Activated naive CD8-positive, alpha-beta T cell treated with anti-CD3 and anti-CD28 coated beads for 36 hours (primary cell): ENCODE measurements around the gene SLC6A18. TPM values are rescaled to one million over a fixed set of nuclear protein-coding genes. Genes with fewer than 3 reads are reported as not detected.
A peak's percentile ranks its signal among the peaks of the same experiment; 100 is the strongest.
"Not testable (repeated sequence)": the region's sequence is repeated elsewhere in the genome, so short reads cannot be mapped to it uniquely, and the experiment has no call there.

ENCODE experiments used
- DNase-seq: peaks from one replicate; pipeline ENCODE4 v3.0.0; 2021
- H3K27ac Mint-ChIP-seq: one replicate; pipeline ENCODE4 v1.8.0; 2022; ENCODE audit warnings: mild to moderate bottlenecking, moderate library complexity, mixed read lengths
- H3K27me3 Mint-ChIP-seq: one replicate; pipeline ENCODE4 v1.8.0; 2022; ENCODE audit warnings: mild to moderate bottlenecking, mixed read lengths
- H3K36me3 Mint-ChIP-seq: one replicate; pipeline ENCODE4 v1.8.0; 2021; ENCODE audit warnings: mild to moderate bottlenecking, mixed read lengths
- H3K4me1 Mint-ChIP-seq: one replicate; pipeline ENCODE4 v1.8.0; 2021; ENCODE audit warnings: mixed read lengths
- H3K4me3 Mint-ChIP-seq: one replicate; pipeline ENCODE4 v1.8.0; 2022; ENCODE audit warnings: mild to moderate bottlenecking, moderate library complexity, mixed read lengths
- H3K9me3 Mint-ChIP-seq: one replicate; pipeline ENCODE4 v1.8.0; 2022; ENCODE audit warnings: mixed read lengths
- total RNA-seq, 2 experiments: library from RNA; stranded (reverse); gene quantifications; one replicate each; pipeline ENCODE4 v1.2.3, GENCODE V29; 2021

Gene SLC6A18
- total RNA-seq, 2 experiments from 2014 or later: not detected

- H3K4me3 Mint-ChIP-seq: no peak overlapping the region
- peaks cover 6% of the 10 kb centered on the region for H3K4me1 Mint-ChIP-seq
- H3K27ac Mint-ChIP-seq: no peak overlapping the region
- H3K36me3 Mint-ChIP-seq: peaks cover 8% of the 10 kb centered on the region
- H3K27me3 Mint-ChIP-seq: no peaks in the 10 kb centered on the region
- H3K9me3 Mint-ChIP-seq: no peaks in the 10 kb centered on the region
- DNase-seq: no peak
These were observed 31.6 kb downstream of the SLC6A18 start for GRCh38 chr5:1256776-1257175.

- H3K36me3 Mint-ChIP-seq: peaks cover 13% of the 10 kb centered on the region
- DNase-seq: no peak
- no peak overlapping the region for H3K4me3 Mint-ChIP-seq
- H3K27me3 Mint-ChIP-seq: no peaks in the 10 kb centered on the region
- H3K9me3 Mint-ChIP-seq: peaks cover 5% of the 10 kb centered on the region
- H3K27ac Mint-ChIP-seq: no peak overlapping the region
- peaks cover 6% of the 10 kb centered on the region for H3K4me1 Mint-ChIP-seq
These were observed 32.2 kb downstream of the SLC6A18 start for GRCh38 chr5:1257363-1257762.

- Mint-ChIP-seq H3K9me3 (peaks cover 9% of the 10 kb centered on the region), H3K27ac (no peak overlapping the region), H3K4me3 (no peak overlapping the region), H3K27me3 (no peaks in the 10 kb centered on the region), H3K4me1 (peaks cover 6% of the 10 kb centered on the region), H3K36me3 (peaks cover 18% of the 10 kb centered on the region)
- no peak for DNase-seq
These were observed 32.7 kb downstream of the SLC6A18 start for GRCh38 chr5:1257841-1258240.

GRCh38 chr5:1259806-1260480 is 34.8 kb downstream of the SLC6A18 start:
- H3K27me3 Mint-ChIP-seq: no peaks in the 10 kb centered on the region
- no peak for DNase-seq
- peaks cover 35% of the 10 kb centered on the region for H3K36me3 Mint-ChIP-seq
- H3K9me3 Mint-ChIP-seq: peaks cover 9% of the 10 kb centered on the region
- H3K4me1 Mint-ChIP-seq: peaks cover 6% of the 10 kb centered on the region
- no peak overlapping the region for H3K27ac Mint-ChIP-seq
- no peak overlapping the region for H3K4me3 Mint-ChIP-seq

- no peaks in the 10 kb centered on the region for H3K27me3 Mint-ChIP-seq
- H3K36me3 Mint-ChIP-seq: peaks cover 37% of the 10 kb centered on the region
- no peak overlapping the region for H3K27ac Mint-ChIP-seq
- peaks cover 9% of the 10 kb centered on the region for H3K9me3 Mint-ChIP-seq
- H3K4me1 Mint-ChIP-seq: no peaks in the 10 kb centered on the region
- no peak overlapping the region for H3K4me3 Mint-ChIP-seq
- DNase-seq: no peak
These were observed 36.5 kb downstream of the SLC6A18 start for GRCh38 chr5:1261643-1262042.

- Mint-ChIP-seq H3K27ac (no peak overlapping the region), H3K4me3 (no peak overlapping the region), H3K36me3 (peaks cover 37% of the 10 kb centered on the region)
These were observed 37.2 kb downstream of the SLC6A18 start for GRCh38 chr5:1262381-1262780.

GRCh38 chr5:1264211-1264610 is 39.0 kb downstream of the SLC6A18 start:
- peaks cover 38% of the 10 kb centered on the region for H3K36me3 Mint-ChIP-seq
- H3K27me3 Mint-ChIP-seq: no peaks in the 10 kb centered on the region
- H3K4me1 Mint-ChIP-seq: peaks cover 9% of the 10 kb centered on the region
- no peak overlapping the region for H3K4me3 Mint-ChIP-seq
- no peak overlapping the region for H3K27ac Mint-ChIP-seq
- no peak for DNase-seq
- H3K9me3 Mint-ChIP-seq: peaks cover 9% of the 10 kb centered on the region

More at GRCh38 chr5:1262381-1262780, 37.2 kb downstream of the SLC6A18 start:
- no peak for DNase-seq
- Mint-ChIP-seq H3K4me1 (no peaks in the 10 kb centered on the region), H3K27me3 (no peaks in the 10 kb centered on the region), H3K9me3 (peaks cover 9% of the 10 kb centered on the region)

GRCh38 chr5:1265026-1265425 is 39.8 kb downstream of the SLC6A18 start:
- DNase-seq: no peak
- no peak overlapping the region for H3K4me3 Mint-ChIP-seq
- peaks cover 9% of the 10 kb centered on the region for H3K4me1 Mint-ChIP-seq
- H3K27me3 Mint-ChIP-seq: no peaks in the 10 kb centered on the region
- H3K36me3 Mint-ChIP-seq: peaks cover 38% of the 10 kb centered on the region
- H3K9me3 Mint-ChIP-seq: peaks cover 9% of the 10 kb centered on the region
- no peak overlapping the region for H3K27ac Mint-ChIP-seq

- H3K36me3 Mint-ChIP-seq: peaks cover 35% of the 10 kb centered on the region
- H3K4me1 Mint-ChIP-seq: peaks cover 9% of the 10 kb centered on the region
- no peaks in the 10 kb centered on the region for H3K27me3 Mint-ChIP-seq
- DNase-seq: no peak
- no peak overlapping the region for H3K27ac Mint-ChIP-seq
- H3K4me3 Mint-ChIP-seq: no peak overlapping the region
- peaks cover 9% of the 10 kb centered on the region for H3K9me3 Mint-ChIP-seq
These were observed 40.6 kb downstream of the SLC6A18 start for GRCh38 chr5:1265461-1266455.

- Mint-ChIP-seq H3K9me3 (peaks cover 9% of the 10 kb centered on the region), H3K27ac (no peak overlapping the region), H3K36me3 (peaks cover 34% of the 10 kb centered on the region), H3K4me3 (no peak overlapping the region), H3K4me1 (peaks cover 9% of the 10 kb centered on the region), H3K27me3 (no peaks in the 10 kb centered on the region)
- DNase-seq: no peak
These were observed 41.6 kb downstream of the SLC6A18 start for GRCh38 chr5:1266791-1267190.

- not testable (repeated sequence) for H3K27ac Mint-ChIP-seq, H3K9me3 Mint-ChIP-seq, H3K27me3 Mint-ChIP-seq, H3K4me1 Mint-ChIP-seq, DNase-seq, H3K4me3 Mint-ChIP-seq
- H3K36me3 Mint-ChIP-seq: peaks cover 32% of the 10 kb centered on the region
These were observed 42.3 kb downstream of the SLC6A18 start for GRCh38 chr5:1267464-1267863.

- H3K4me1 Mint-ChIP-seq: peaks cover 9% of the 10 kb centered on the region
- no peaks in the 10 kb centered on the region for H3K9me3 Mint-ChIP-seq
- no peak for DNase-seq
- no peak overlapping the region for H3K27ac Mint-ChIP-seq
- H3K4me3 Mint-ChIP-seq: no peak overlapping the region
- no peaks in the 10 kb centered on the region for H3K27me3 Mint-ChIP-seq
- H3K36me3 Mint-ChIP-seq: peaks cover 27% of the 10 kb centered on the region
These were observed 42.9 kb downstream of the SLC6A18 start for GRCh38 chr5:1268056-1268455.

GRCh38 chr5:1268666-1269065 is 43.5 kb downstream of the SLC6A18 start:
- DNase-seq: peak; percentile 64
- Mint-ChIP-seq H3K27ac (no peak overlapping the region), H3K9me3 (no peaks in the 10 kb centered on the region), H3K36me3 (peaks cover 22% of the 10 kb centered on the region), H3K4me3 (no peak overlapping the region), H3K27me3 (no peaks in the 10 kb centered on the region), H3K4me1 (peaks cover 9% of the 10 kb centered on the region)

GRCh38 chr5:1270426-1270825 is 45.2 kb downstream of the SLC6A18 start:
- Mint-ChIP-seq H3K27ac (no peak overlapping the region), H3K4me3 (no peak overlapping the region), H3K27me3 (no peaks in the 10 kb centered on the region), H3K4me1 (peaks cover 9% of the 10 kb centered on the region), H3K9me3 (no peaks in the 10 kb centered on the region), H3K36me3 (peaks cover 20% of the 10 kb centered on the region)
- DNase-seq: no peak
